Measurements from ENCODE around the gene PGBD1. TPM values are rescaled to one million over a fixed set of nuclear protein-coding genes. Genes with fewer than 3 reads are reported as not detected.

The PGBD1 gene
- total and polyA plus RNA-seq, 2 donors (not counting 1 experiment from before 2014, with no cell fraction given): 0.55 to 2.4 TPM

DNA sequence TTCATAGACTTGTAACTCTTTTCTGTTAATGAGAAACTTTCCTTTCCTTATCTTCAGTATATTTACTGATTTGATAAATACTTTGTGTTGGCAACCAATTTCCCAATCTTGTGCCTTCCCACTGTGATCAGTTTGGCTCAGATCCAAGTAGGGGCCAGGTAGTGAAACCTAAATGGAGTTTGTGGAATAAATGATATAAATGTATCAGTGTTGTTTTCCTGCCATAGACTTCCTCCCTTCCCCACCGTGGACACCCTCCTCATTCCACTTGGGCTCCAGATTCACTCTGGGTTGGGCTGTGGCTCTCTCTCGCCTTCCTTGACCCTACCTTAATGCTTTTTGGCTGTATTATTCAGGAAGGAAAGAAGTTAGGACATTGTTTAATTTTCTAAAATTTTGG lies 69.7 kb downstream of the PGBD1 start:
- TF ChIP-seq CTCF (IDR thresholded peaks at IDR 0.05): no peak
- no peak for TF ChIP-seq EZH2 (IDR thresholded peaks at IDR 0.05; ENCODE audit: borderline replicate concordance, insufficient read depth, low read depth, low read length, poor library complexity, severe bottlenecking)
- Histone ChIP-seq H3K9ac (ENCODE audit: low read length) (no peak overlapping the region), H2AFZ (ENCODE audit: insufficient read depth, low read depth, low read length, poor library complexity, severe bottlenecking) (no peak overlapping the region), H3K27ac (ENCODE audit: low read length in 2 of 2) (no peak overlapping the region), H3K79me2 (ENCODE audit: control insufficient read depth, insufficient read depth, low read length) (peaks cover 65% of the 10 kb centered on the region), H3K36me3 (replicated peaks in 1 of 2; ENCODE audit: control extremely low read depth in 1 of 2, control insufficient read depth in 1 of 2, extremely low read depth in 1 of 2, insufficient read depth in 2 of 2, low read length in 1 of 2) (no peaks in the 10 kb centered on the region), H3K27me3 (replicated peaks in 1 of 4; ENCODE audit: control extremely low read depth in 1 of 4, control insufficient read depth in 3 of 4, insufficient read depth in 4 of 4, low read length in 3 of 4) (peaks cover 0 to 3% (median 0%) of the 10 kb centered on the region in 4 experiments), H3K4me2 (replicated peaks; ENCODE audit: low read depth, low read length, poor library complexity, severe bottlenecking) (no peak overlapping the region), H3K4me3 (ENCODE audit: control extremely low read depth in 1 of 5, extremely low read depth in 1 of 5, insufficient read depth in 1 of 5, low read depth in 2 of 5, low read length in 4 of 5) (no peak overlapping the region), H4K20me1 (ENCODE audit: control insufficient read depth, insufficient read depth, low read length, poor library complexity, severe bottlenecking) (peaks cover 7% of the 10 kb centered on the region), H3K9me3 (ENCODE audit: control extremely low read depth in 1 of 3, control insufficient read depth in 2 of 3, insufficient read depth in 1 of 3, low read length in 2 of 3) (peaks cover 0 to 6% (median 0%) of the 10 kb centered on the region in 3 donors), H3K4me1 (ENCODE audit: control insufficient read depth in 2 of 2, insufficient read depth in 2 of 2, low read length in 2 of 2) (peaks cover 11 to 19% of the 10 kb centered on the region in 2 donors)
- DNase-seq (no peak), ATAC-seq (ENCODE audit: low read depth) (no peak)
- POLR2A ChIA-PET: interaction anchor here (0.5 kb wide), 1 partner anchor 1282 kb away, joined by 5 read pairs; the partner anchor contains the start of gene GABBR1
- Mint-ChIP-seq H3K4me3 (peak overlapping the region; percentile 92), H3K4me1 (peaks cover 30% of the 10 kb centered on the region), H3K27me3 (peaks cover 3% of the 10 kb centered on the region), H3K27ac (no peak overlapping the region), H3K9me3 (ENCODE audit: insufficient read depth) (no peaks in the 10 kb centered on the region)
- CTCF ChIA-PET: interaction anchor here (1.1 to 1.3 kb wide), 2 partner anchors 30 to 84 kb away, joined by 3 to 7 read pairs; partner anchors contain the start of gene ZSCAN26
- intact Hi-C loops (cut with micrococcal nuclease): no loop called here
- no CpG with 5 or more reads among the region's 2 CpGs for WGBS (ENCODE audit: insufficient coverage)

- no peak for ATAC-seq (ENCODE audit: low read depth)
- Histone ChIP-seq H3K9me3 (ENCODE audit: control extremely low read depth in 1 of 3, control insufficient read depth in 2 of 3, insufficient read depth in 1 of 3, low read length in 2 of 3) (peaks cover 0 to 6% (median 0%) of the 10 kb centered on the region in 3 donors), H4K20me1 (ENCODE audit: control insufficient read depth, insufficient read depth, low read length, poor library complexity, severe bottlenecking) (peaks cover 10% of the 10 kb centered on the region), H3K79me2 (ENCODE audit: control insufficient read depth, insufficient read depth, low read length) (peaks cover 69% of the 10 kb centered on the region), H3K4me2 (replicated peaks; ENCODE audit: low read depth, low read length, poor library complexity, severe bottlenecking) (no peak overlapping the region), H3K27ac (ENCODE audit: low read length in 2 of 2) (no peak overlapping the region), H2AFZ (ENCODE audit: insufficient read depth, low read depth, low read length, poor library complexity, severe bottlenecking) (no peak overlapping the region), H3K27me3 (replicated peaks in 1 of 4; ENCODE audit: control extremely low read depth in 1 of 4, control insufficient read depth in 3 of 4, insufficient read depth in 4 of 4, low read length in 3 of 4) (peaks cover 0 to 3% (median 0%) of the 10 kb centered on the region in 4 experiments), H3K9ac (ENCODE audit: low read length) (no peak overlapping the region), H3K4me1 (ENCODE audit: control insufficient read depth in 2 of 2, insufficient read depth in 2 of 2, low read length in 2 of 2) (peaks cover 11 to 23% of the 10 kb centered on the region in 2 donors), H3K4me3 (ENCODE audit: control extremely low read depth in 1 of 5, extremely low read depth in 1 of 5, insufficient read depth in 1 of 5, low read depth in 2 of 5, low read length in 4 of 5) (no peak overlapping the region), H3K36me3 (replicated peaks in 1 of 2; ENCODE audit: control extremely low read depth in 1 of 2, control insufficient read depth in 1 of 2, extremely low read depth in 1 of 2, insufficient read depth in 2 of 2, low read length in 1 of 2) (no peaks in the 10 kb centered on the region)
- WGBS (ENCODE audit: insufficient coverage): no CpG with 5 or more reads among the region's 2 CpGs
- intact Hi-C loops (cut with micrococcal nuclease): no loop called here
- Mint-ChIP-seq H3K4me1 (peaks cover 34% of the 10 kb centered on the region), H3K9me3 (ENCODE audit: insufficient read depth) (no peaks in the 10 kb centered on the region), H3K4me3 (peak overlapping the region; percentile 32), H3K27me3 (peaks cover 3% of the 10 kb centered on the region), H3K27ac (peak overlapping the region; percentile 11)
- ChIA-PET CTCF (no interaction called here), POLR2A (interaction anchor here (0.5 kb wide), 1 partner anchor 1281 kb away, joined by 5 read pairs; the partner anchor contains the start of gene GABBR1)
- no peak for DNase-seq
- no peak for TF ChIP-seq EZH2 (IDR thresholded peaks at IDR 0.05; ENCODE audit: borderline replicate concordance, insufficient read depth, low read depth, low read length, poor library complexity, severe bottlenecking)
- no peak for TF ChIP-seq CTCF (IDR thresholded peaks at IDR 0.05)
These were observed 70.1 kb downstream of the PGBD1 start for GRCh38 chr6:28351493-28351925.

Measured in B cell (primary cell).